K562 (cell line): ENCODE measurements around the gene SMC3. TPM values are rescaled to one million over a fixed set of nuclear protein-coding genes. Genes with fewer than 3 reads are reported as not detected.

ENCODE experiments used
- ARNT ChIP-seq, 2 experiments: fragments of 450-650 bp; IDR thresholded peaks; 2 replicates each; pipeline ENCODE4 v1.6.1; 2016; ENCODE audit warnings: mild to moderate bottlenecking in 1 of 2
- BRD4 ChIP-seq: fragments of 200-600 bp; sonication (generic); IDR thresholded peaks from 2 replicates; pipeline ENCODE4 v1.6.1; 2017; ENCODE audit warnings: inconsistent platforms
- CREB1 ChIP-seq, 2 experiments: sonication (generic) in 1 of 2; formaldehyde crosslinking in 1 of 2; IDR thresholded peaks; 2 replicates each; pipeline versions ENCODE4 v1.6.1 to v1.8.0; 2012 to 2022; ENCODE audit warnings: inconsistent platforms in 1 of 2, mild to moderate bottlenecking in 1 of 2, missing genetic modification reagents in 1 of 2, moderate library complexity in 1 of 2
- FOXK2 ChIP-seq, 2 experiments: fragments of 450-650 bp; IDR thresholded peaks in 1 of 2; conservative IDR thresholded peaks in 1 of 2; 2 replicates each; pipeline ENCODE4 v1.6.1; 2016; ENCODE audit warnings: low read depth in 2 of 2, mild to moderate bottlenecking in 1 of 2
- MYBL2 ChIP-seq, 2 experiments: fragments of 450-650 bp in 1 of 2; sonication (generic) in 1 of 2; formaldehyde crosslinking in 1 of 2; IDR thresholded peaks; 2 replicates each; pipeline versions ENCODE4 v1.6.1 to v1.8.1; 2017 to 2022; ENCODE audit warnings: borderline replicate concordance in 1 of 2, inconsistent platforms in 1 of 2, low read depth in 1 of 2, mild to moderate bottlenecking in 1 of 2, missing genetic modification reagents in 1 of 2, moderate library complexity in 1 of 2
- PHF20 ChIP-seq: fragments of 450-650 bp; IDR thresholded peaks from 2 replicates; pipeline ENCODE4 v1.6.1; 2018; ENCODE audit not compliant: partially characterized antibody
- SIX5 ChIP-seq, 2 experiments: IDR thresholded peaks; 2 replicates each; pipeline ENCODE4 v1.6.1; 2011; ENCODE audit warnings: low read length in 2 of 2, borderline replicate concordance in 1 of 2, low read depth in 1 of 2, mild to moderate bottlenecking in 1 of 2, moderate library complexity in 1 of 2; ENCODE audit not compliant: insufficient read depth in 1 of 2
- SREBF1 ChIP-seq: fragments of 150-350 bp; IDR thresholded peaks from 2 replicates; pipeline ENCODE4 v1.6.1; 2014; ENCODE audit warnings: antibody characterized with exemption, low read depth, low read length, borderline replicate concordance
- TEAD1 ChIP-seq, 2 experiments: fragments of 450-650 bp in 1 of 2; sonication (generic) in 1 of 2; formaldehyde crosslinking; IDR thresholded peaks; 2 replicates each; pipeline versions ENCODE4 v1.4.0 to v1.8.0; 2020 to 2022; ENCODE audit warnings: mild to moderate bottlenecking in 2 of 2, missing genetic modification reagents in 1 of 2
- ZBTB1 ChIP-seq: sonication (generic); formaldehyde crosslinking; IDR thresholded peaks from 2 replicates; pipeline ENCODE4 v1.8.1; 2023; ENCODE audit warnings: missing genetic modification reagents, low read depth, mild to moderate bottlenecking, borderline replicate concordance
- ZNF184 ChIP-seq: sonication (generic); formaldehyde crosslinking; IDR thresholded peaks from 2 replicates; pipeline ENCODE4 v1.5.0; 2020; ENCODE audit warnings: missing genetic modification reagents
- polyA plus RNA-seq, 8 experiments: library from polyadenylated mRNA; depleted of rRNA in 4 of 8; stranded (reverse) in 5 of 8; unstranded in 3 of 8; fragments of >200 nt; fragmentation: Nextera tagmentation in 2 of 8; fragmentation: Illumina TruSeq in 1 of 8; extraction: Ambion mirVana in 2 of 8; extraction: Trizol in 1 of 8; gene quantifications; 2 replicates each; pipeline versions ENCODE4 v1.2.1 to v1.2.3, GENCODE V29; 2011 to 2014; ENCODE audit warnings: inconsistent platforms in 1 of 8, missing spikeins in 1 of 8
- total RNA-seq, 7 experiments: library from RNA; depleted of rRNA in 6 of 7; stranded (reverse); fragments of >200 nt in 6 of 7; fragmentation: Illumina TruSeq in 2 of 7; extraction: Trizol in 2 of 7; gene quantifications; 2 replicates each; pipeline versions ENCODE4 v1.2.1 to v1.2.3, GENCODE V29; 2011 to 2021; ENCODE audit warnings: low replicate concordance in 1 of 7
- TF ChIP-seq, protein P1 (sequence below): sonication (generic); formaldehyde crosslinking; IDR thresholded peaks from 2 replicates; pipeline ENCODE4 v1.8.0; 2022; ENCODE audit warnings: mild to moderate bottlenecking, missing genetic modification reagents
- TF ChIP-seq, protein P2 (sequence below): sonication (generic); formaldehyde crosslinking; IDR thresholded peaks from 2 replicates; pipeline ENCODE4 v1.8.1; 2022; ENCODE audit warnings: missing genetic modification reagents
- TF ChIP-seq, protein P3 (sequence below): IDR thresholded peaks from 2 replicates; pipeline ENCODE4 v1.6.1; 2014; ENCODE audit warnings: antibody characterized with exemption

SMC3 gene
- total and polyA plus RNA-seq, 9 of the 15 experiments (the other 6 are each of a cell fraction or from before 2014, with no cell fraction given): 21.3 to 62.6 (median 39.3) TPM

DNA sequence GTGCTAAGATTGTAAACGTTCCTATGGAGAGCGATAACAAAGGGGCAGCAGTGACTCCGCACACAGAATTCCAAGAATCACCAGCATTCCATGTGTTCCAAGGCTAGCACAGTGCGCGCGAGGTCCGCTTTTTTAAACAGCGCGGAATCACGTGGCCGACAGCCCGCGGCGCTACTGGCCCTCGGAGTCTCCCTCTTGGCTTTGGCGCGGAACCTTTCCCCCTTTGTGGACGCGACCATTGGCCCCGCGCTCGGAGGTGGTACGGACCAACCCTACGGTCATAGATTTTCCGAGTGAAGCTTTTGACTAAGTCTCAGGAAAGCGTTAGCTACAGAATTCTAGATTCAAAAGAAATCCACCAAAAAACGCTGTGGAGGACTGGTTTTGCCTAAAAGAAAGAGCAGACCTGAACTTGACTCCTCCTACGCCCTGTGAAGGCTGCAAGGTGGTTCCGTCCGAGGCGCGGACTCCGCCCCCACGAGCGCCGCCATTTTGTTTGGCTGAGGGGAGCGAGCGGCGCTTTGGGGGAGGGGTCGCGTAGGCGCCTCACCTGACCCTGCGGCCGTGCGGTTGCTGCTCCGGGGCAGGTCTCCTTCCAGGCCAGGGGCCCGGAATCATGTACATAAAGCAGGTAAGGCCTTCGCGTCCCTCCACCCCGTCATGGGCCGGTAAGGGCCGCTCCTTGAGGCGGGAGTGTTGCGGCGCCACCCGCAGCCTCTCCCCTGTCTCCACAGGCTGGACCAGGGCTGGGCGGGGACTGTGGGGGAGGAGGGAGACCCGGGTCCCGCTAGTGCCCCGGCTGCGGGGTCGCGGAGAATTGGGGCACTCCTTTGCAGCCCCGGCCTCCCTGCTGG lies at the start of gene SMC3 (continued):
- TF ChIP-seq, protein P1, sequence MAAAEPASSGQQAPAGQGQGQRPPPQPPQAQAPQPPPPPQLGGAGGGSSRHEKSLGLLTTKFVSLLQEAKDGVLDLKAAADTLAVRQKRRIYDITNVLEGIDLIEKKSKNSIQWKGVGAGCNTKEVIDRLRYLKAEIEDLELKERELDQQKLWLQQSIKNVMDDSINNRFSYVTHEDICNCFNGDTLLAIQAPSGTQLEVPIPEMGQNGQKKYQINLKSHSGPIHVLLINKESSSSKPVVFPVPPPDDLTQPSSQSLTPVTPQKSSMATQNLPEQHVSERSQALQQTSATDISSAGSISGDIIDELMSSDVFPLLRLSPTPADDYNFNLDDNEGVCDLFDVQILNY (CRISPR knock-in tag): peak; percentile 60; the same call in 1 of the 2 replicates
- TF ChIP-seq ZNF184 (CRISPR knock-in tag): no peak
- TF ChIP-seq BRD4: peak; percentile 20; the same call in 1 of the 2 replicates
- peak; percentile 94 for TF ChIP-seq MYBL2 (IDR thresholded peaks at IDR 0.05; ENCODE audit: low read depth)
- TF ChIP-seq MYBL2 (CRISPR knock-in tag; IDR thresholded peaks at IDR 0.05; ENCODE audit: borderline replicate concordance): no peak
- TF ChIP-seq CREB1 (IDR thresholded peaks at IDR 0.05): 0 out of 2 replicates have a peak, but pooled peaks have one; percentile 11
- peak; percentile 43; the same call in 1 of the 2 replicates for TF ChIP-seq CREB1 (CRISPR knock-in tag; IDR thresholded peaks at IDR 0.05)
- TF ChIP-seq PHF20: peak; percentile 12
- TF ChIP-seq TEAD1 (CRISPR knock-in tag; IDR thresholded peaks at IDR 0.05): peak; percentile 39 to 40; a peak in 1 of 4 replicates
- peak; percentile 42; the same call in 1 of the 2 replicates for TF ChIP-seq SREBF1
- TF ChIP-seq ARNT (IDR thresholded peaks at IDR 0.05): 0 out of 4 replicates have a peak, but pooled peaks of 1 of the 2 experiments have one; percentile 44
- TF ChIP-seq, protein P2, sequence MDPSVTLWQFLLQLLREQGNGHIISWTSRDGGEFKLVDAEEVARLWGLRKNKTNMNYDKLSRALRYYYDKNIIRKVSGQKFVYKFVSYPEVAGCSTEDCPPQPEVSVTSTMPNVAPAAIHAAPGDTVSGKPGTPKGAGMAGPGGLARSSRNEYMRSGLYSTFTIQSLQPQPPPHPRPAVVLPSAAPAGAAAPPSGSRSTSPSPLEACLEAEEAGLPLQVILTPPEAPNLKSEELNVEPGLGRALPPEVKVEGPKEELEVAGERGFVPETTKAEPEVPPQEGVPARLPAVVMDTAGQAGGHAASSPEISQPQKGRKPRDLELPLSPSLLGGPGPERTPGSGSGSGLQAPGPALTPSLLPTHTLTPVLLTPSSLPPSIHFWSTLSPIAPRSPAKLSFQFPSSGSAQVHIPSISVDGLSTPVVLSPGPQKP (CRISPR knock-in tag): no peak
- peak in 1 of 2 experiments; percentile 22; a peak in 1 of 4 replicates for TF ChIP-seq SIX5 (IDR thresholded peaks at IDR 0.05; ENCODE audit: borderline replicate concordance in 1 of 2, insufficient read depth in 1 of 2, low read depth in 1 of 2, low read length in 2 of 2)
- TF ChIP-seq ZBTB1: peak; percentile 70; the same call in 1 of the 2 replicates
- TF ChIP-seq, protein P3, sequence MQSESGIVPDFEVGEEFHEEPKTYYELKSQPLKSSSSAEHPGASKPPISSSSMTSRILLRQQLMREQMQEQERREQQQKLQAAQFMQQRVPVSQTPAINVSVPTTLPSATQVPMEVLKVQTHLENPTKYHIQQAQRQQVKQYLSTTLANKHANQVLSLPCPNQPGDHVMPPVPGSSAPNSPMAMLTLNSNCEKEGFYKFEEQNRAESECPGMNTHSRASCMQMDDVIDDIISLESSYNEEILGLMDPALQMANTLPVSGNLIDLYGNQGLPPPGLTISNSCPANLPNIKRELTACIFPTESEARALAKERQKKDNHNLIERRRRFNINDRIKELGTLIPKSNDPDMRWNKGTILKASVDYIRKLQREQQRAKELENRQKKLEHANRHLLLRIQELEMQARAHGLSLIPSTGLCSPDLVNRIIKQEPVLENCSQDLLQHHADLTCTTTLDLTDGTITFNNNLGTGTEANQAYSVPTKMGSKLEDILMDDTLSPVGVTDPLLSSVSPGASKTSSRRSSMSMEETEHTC: peak; percentile 58; the same call in 1 of the 2 replicates
- peak in 1 of 2 experiments; percentile 99; a peak in 2 of 4 replicates for TF ChIP-seq FOXK2 (conservative IDR thresholded peaks at IDR 0.05 in 1 of 2, IDR thresholded peaks at IDR 0.05 in 1 of 2; ENCODE audit: low read depth in 2 of 2)
